Kidney epithelial cell (primary cell): ENCODE measurements around the gene POLR1B. TPM values are rescaled to one million over a fixed set of nuclear protein-coding genes. Genes with fewer than 3 reads are reported as not detected.
"Not testable (repeated sequence)": the region's sequence is repeated elsewhere in the genome, so short reads cannot be mapped to it uniquely, and the experiment has no call there.

Source experiments
- DNase-seq: peaks from one replicate; pipeline ENCODE4 v3.0.0-alpha.2; 2010; ENCODE audit warnings: low read depth
- H3K27me3 ChIP-seq: 2 replicates; pipeline ENCODE4 v1.6.0; 2011; ENCODE audit warnings: low read length; ENCODE audit not compliant: control insufficient read depth, insufficient read depth
- H3K36me3 ChIP-seq: 2 replicates; pipeline ENCODE4 v1.5.1; 2011; ENCODE audit warnings: low read length; ENCODE audit not compliant: control insufficient read depth, insufficient read depth
- H3K4me3 ChIP-seq: 2 replicates; pipeline ENCODE4 v1.5.1; 2011; ENCODE audit warnings: low read depth, mild to moderate bottlenecking, control low read depth, low read length
- total RNA-seq: library from RNA; depleted of rRNA; stranded (reverse); fragments of >200 nt; gene quantifications from 2 replicates; pipeline ENCODE4 v1.2.3, GENCODE V29; 2015
- TF ChIP-seq, protein P1 (sequence below): IDR thresholded peaks from 2 replicates; pipeline ENCODE4 v1.5.1; 2011; ENCODE audit warnings: mild to moderate bottlenecking, moderate library complexity, low read length, control low read depth, inconsistent platforms; ENCODE audit not compliant: insufficient read depth, poor library complexity, severe bottlenecking

The POLR1B gene
- total RNA-seq, 1 donor from 2014 or later = 20.8 TPM

DNA sequence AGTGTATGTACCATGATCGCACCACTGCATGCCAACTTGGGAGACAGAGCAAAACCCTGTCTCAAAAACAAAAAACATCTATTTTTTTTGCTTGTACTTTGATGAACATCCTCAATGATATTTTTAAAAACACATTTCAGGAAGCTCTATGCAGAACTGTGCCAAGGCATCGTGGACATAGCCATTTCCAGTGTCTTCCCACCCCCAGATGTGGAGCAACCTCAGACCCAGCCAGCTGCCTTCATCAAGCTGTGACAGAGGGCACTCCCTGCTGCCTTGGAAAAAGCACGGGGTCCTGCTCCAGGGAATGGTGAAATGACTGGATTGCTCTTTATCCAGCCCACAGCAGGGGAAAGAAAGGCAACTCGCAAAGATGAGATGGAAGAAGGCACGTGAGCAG lies 13.7 kb upstream of the POLR1B start:
- no peak for DNase-seq
- TF ChIP-seq, protein P1, sequence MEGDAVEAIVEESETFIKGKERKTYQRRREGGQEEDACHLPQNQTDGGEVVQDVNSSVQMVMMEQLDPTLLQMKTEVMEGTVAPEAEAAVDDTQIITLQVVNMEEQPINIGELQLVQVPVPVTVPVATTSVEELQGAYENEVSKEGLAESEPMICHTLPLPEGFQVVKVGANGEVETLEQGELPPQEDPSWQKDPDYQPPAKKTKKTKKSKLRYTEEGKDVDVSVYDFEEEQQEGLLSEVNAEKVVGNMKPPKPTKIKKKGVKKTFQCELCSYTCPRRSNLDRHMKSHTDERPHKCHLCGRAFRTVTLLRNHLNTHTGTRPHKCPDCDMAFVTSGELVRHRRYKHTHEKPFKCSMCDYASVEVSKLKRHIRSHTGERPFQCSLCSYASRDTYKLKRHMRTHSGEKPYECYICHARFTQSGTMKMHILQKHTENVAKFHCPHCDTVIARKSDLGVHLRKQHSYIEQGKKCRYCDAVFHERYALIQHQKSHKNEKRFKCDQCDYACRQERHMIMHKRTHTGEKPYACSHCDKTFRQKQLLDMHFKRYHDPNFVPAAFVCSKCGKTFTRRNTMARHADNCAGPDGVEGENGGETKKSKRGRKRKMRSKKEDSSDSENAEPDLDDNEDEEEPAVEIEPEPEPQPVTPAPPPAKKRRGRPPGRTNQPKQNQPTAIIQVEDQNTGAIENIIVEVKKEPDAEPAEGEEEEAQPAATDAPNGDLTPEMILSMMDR = no peak
- peaks cover 2% of the 10 kb centered on the region for H3K36me3 ChIP-seq
- no peaks in the 10 kb centered on the region for H3K27me3 ChIP-seq
- no peak overlapping the region for H3K4me3 ChIP-seq

DNA sequence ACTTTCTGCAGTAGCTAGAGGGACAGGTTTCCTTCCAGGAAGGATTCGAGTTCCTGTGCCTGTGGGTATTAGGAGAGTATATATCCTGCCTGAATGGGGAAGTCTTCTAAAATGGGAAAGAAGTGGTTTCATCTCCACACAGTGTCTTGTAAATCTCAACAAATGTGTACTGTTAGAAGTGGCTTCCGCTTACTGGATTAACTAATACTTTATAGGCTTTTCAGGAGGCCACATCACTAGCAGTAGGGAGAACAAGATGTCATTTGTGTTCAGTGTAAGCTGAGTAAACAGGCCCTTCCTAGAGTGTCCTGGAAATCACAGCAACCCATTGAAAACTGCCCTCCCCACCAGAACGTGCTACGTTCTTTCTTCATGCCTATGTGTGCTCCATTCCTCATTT lies 12.5 kb upstream of the POLR1B start:
- DNase-seq = no peak
- TF ChIP-seq, protein P1 = no peak
- Histone ChIP-seq H3K36me3 (peaks cover 2% of the 10 kb centered on the region), H3K4me3 (no peak overlapping the region), H3K27me3 (no peaks in the 10 kb centered on the region)

DNA sequence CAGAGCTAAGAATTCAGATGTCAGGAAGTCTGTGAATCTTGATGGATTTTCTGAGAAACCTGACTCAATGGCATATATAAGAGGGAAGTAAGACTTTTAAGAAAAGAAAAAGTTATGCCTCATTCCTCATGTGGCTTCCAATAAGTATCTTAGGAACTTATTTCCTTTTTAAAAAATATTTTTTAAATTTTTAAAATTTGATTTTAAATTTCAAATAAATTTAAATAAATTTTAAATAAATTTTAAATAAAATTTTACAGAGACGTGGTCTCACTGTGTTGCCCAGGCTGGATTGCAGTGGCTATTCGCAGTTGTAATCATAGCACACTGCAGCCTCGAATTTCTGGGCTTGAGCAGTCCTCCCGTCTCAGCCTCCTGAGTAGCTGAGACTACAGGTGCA lies 11.5 kb upstream of the POLR1B start:
- DNase-seq = no peak
- TF ChIP-seq, protein P1 = no peak
- H3K27me3 ChIP-seq = no peaks in the 10 kb centered on the region
- no peak overlapping the region for H3K4me3 ChIP-seq
- H3K36me3 ChIP-seq = peaks cover 2% of the 10 kb centered on the region

DNA sequence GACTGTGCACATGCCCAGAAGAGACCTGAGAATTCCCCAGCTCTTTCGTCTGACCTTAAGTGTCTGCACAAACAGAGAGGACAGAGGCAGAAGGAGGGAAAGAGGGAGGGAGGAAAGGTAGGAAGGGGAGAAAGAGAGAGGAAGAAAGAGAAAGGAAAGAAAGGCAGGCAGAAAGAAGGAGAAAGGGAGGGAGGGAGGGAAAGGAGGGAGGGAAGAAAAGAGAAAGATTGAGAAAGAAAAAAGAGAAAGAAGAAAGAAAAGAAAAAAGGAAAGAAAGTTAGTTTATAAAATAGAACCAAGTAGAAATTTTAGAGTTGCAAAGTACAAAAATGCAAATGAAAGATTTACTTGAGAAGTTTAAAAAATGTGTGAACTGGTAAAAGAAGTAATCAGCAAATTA lies 7.4 kb upstream of the POLR1B start:
- no peak for DNase-seq
- no peaks in the 10 kb centered on the region for H3K27me3 ChIP-seq
- no peak overlapping the region for H3K4me3 ChIP-seq
- H3K36me3 ChIP-seq = peaks cover 2% of the 10 kb centered on the region
- TF ChIP-seq, protein P1 = no peak

DNA sequence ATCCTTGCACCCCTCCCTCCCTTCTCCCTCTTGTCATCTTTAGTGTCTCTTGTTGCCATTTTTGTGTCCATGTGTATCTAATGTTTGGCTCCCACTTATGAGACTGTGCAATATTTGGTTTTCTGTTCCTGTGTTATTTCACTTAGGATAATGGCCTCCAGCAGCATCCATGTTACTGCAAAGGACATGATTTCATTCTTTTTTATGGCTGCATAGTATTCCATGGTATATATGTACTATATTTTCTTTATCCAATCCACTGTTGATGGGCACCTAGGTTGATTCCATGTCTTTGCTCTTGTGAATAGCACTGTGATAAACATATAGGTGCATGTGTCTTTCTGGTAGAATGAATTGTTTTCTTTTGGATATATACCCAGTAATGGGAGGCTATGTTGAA lies 5.6 kb upstream of the POLR1B start:
- H3K4me3 ChIP-seq, H3K36me3 ChIP-seq, H3K27me3 ChIP-seq, DNase-seq: not testable (repeated sequence)

DNA sequence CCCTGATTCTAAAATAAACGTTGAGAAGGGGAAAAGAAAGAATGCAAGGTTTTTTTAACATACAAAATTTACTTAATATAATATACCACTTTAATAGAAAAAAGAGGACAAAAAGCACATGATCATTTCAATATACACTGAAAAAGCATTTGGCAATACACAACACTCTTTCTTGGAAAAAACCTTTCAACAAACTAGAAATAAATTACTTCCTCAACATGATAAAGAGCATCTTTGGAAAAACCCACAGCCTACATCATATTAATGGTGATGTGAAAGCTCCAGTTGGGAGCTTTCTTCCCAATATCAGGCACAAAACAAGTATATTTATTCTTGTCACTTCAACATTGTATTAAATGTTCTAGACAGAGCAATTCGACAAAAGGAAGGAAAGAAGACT lies 3.0 kb upstream of the POLR1B start:
- DNase-seq = no peak
- H3K36me3 ChIP-seq = no peaks in the 10 kb centered on the region
- TF ChIP-seq, protein P1 = no peak
- H3K27me3 ChIP-seq = no peaks in the 10 kb centered on the region
- no peak overlapping the region for H3K4me3 ChIP-seq
